Tibial nerve (tissue), 4 donors: ENCODE measurements around the gene SNRNP40. TPM values are rescaled to one million over a fixed set of nuclear protein-coding genes. Genes with fewer than 3 reads are reported as not detected.

Source experiments
- DNase-seq, 2 donors: peaks; one replicate each; pipeline ENCODE4 v3.0.0-alpha.2; 2019; ENCODE audit warnings: low spot score in 2 of 2
- H3K27ac ChIP-seq, 4 donors: fragments of 200-600 bp; sonication (generic) in 3 of 4; one replicate each; pipeline ENCODE4 v1.5.1; 2017 to 2019; ENCODE audit warnings: mild to moderate bottlenecking in 1 of 4
- H3K27me3 ChIP-seq, 2 donors: fragments of 200-600 bp; sonication (generic) in 1 of 2; one replicate each; pipeline versions ENCODE4 v1.5.1 to v1.6.0; 2017 to 2019
- H3K36me3 ChIP-seq, 3 donors: fragments of 200-600 bp; sonication (generic); one replicate each; pipeline ENCODE4 v1.5.1; 2018 to 2019
- H3K4me1 ChIP-seq, 4 donors: fragments of 200-600 bp; sonication (generic) in 3 of 4; one replicate each; pipeline ENCODE4 v1.5.1; 2017 to 2019
- H3K4me3 ChIP-seq, 4 donors: fragments of 200-600 bp; sonication (generic) in 3 of 4; one replicate each; pipeline ENCODE4 v1.5.1; 2017 to 2019; ENCODE audit warnings: mild to moderate bottlenecking in 1 of 4, moderate library complexity in 1 of 4
- H3K9me3 ChIP-seq, 4 donors: fragments of 200-600 bp; sonication (generic) in 3 of 4; one replicate each; pipeline ENCODE4 v1.5.1; 2017 to 2019
- EP300 ChIP-seq, 2 donors: sonication (generic); formaldehyde crosslinking; IDR thresholded peaks; one replicate each; pipeline ENCODE4 v1.6.1; 2017; ENCODE audit warnings: antibody characterized with exemption in 2 of 2, mild to moderate bottlenecking in 1 of 2
- POLR2A ChIP-seq, 2 donors: fragments of 450-650 bp; IDR thresholded peaks; one replicate each; pipeline ENCODE4 v1.6.1; 2017; ENCODE audit warnings: antibody characterized with exemption in 2 of 2, mild to moderate bottlenecking in 2 of 2, moderate library complexity in 2 of 2
- WGBS, 2 donors: methylation state at CpG; one replicate each; pipeline ENCODE4 v1.1.5; 2018; 5-methylcytosine and 5-hydroxymethylcytosine counted together
- total RNA-seq, 4 donors: library from RNA; depleted of rRNA; stranded (reverse); fragments of >200 nt; gene quantifications; one replicate each; pipeline ENCODE4 v1.1.0, GENCODE V29; 2016
- TF ChIP-seq, protein P1 (sequence below), 5 experiments: fragments of 200-600 bp in 3 of 5; fragments of 450-650 bp in 2 of 5; sonication (generic) in 3 of 5; IDR thresholded peaks; one replicate each; pipeline ENCODE4 v1.5.1; 2016 to 2019; ENCODE audit warnings: antibody characterized with exemption in 5 of 5, mild to moderate bottlenecking in 3 of 5, moderate library complexity in 2 of 5

The SNRNP40 gene
- total RNA-seq, 4 donors from 2014 or later: 42.8 to 57.0 (median 48.4) TPM

DNA sequence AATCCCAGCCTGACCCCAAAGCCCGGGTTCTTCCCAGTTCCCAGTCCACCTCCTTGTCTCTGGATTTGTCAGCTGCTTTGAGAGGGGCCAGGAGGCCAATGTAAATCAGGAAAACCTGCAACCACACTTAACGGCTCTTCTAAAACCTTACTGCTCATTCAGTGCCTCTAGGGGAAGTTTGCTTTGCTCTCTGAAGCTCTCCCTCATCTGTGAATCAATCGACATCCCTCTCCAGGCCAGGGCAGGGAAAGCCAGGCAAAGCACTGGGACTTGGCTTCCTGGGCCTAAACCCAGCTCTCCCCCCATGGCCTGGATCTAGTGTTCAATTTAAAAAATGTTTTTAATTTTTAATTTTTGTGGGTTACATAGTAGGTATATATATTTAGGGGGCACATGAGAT, 66.2 kb downstream of the SNRNP40 start:
- no peak overlapping the region for H3K4me3 ChIP-seq
- TF ChIP-seq POLR2A (IDR thresholded peaks at IDR 0.05) (no peak), EP300 (IDR thresholded peaks at IDR 0.05) (no peak)
- TF ChIP-seq, protein P1, sequence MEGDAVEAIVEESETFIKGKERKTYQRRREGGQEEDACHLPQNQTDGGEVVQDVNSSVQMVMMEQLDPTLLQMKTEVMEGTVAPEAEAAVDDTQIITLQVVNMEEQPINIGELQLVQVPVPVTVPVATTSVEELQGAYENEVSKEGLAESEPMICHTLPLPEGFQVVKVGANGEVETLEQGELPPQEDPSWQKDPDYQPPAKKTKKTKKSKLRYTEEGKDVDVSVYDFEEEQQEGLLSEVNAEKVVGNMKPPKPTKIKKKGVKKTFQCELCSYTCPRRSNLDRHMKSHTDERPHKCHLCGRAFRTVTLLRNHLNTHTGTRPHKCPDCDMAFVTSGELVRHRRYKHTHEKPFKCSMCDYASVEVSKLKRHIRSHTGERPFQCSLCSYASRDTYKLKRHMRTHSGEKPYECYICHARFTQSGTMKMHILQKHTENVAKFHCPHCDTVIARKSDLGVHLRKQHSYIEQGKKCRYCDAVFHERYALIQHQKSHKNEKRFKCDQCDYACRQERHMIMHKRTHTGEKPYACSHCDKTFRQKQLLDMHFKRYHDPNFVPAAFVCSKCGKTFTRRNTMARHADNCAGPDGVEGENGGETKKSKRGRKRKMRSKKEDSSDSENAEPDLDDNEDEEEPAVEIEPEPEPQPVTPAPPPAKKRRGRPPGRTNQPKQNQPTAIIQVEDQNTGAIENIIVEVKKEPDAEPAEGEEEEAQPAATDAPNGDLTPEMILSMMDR (IDR thresholded peaks at IDR 0.05): no peak
- H3K27me3 ChIP-seq: peaks cover 0 to 10% of the 10 kb centered on the region in 2 donors
- WGBS, 2 donors: 52% methylated on average over 3 of the region's 3 CpGs
- H3K4me1 ChIP-seq: no peaks in the 10 kb centered on the region
- H3K27ac ChIP-seq: no peak overlapping the region
- no peaks in the 10 kb centered on the region for H3K9me3 ChIP-seq
- DNase-seq: no peak
- H3K36me3 ChIP-seq: no peaks in the 10 kb centered on the region

- Histone ChIP-seq H3K4me3 (no peak overlapping the region), H3K9me3 (no peaks in the 10 kb centered on the region), H3K36me3 (no peaks in the 10 kb centered on the region), H3K4me1 (no peaks in the 10 kb centered on the region), H3K27me3 (no peaks in the 10 kb centered on the region), H3K27ac (no peak overlapping the region)
- DNase-seq: no peak
- TF ChIP-seq EP300 (IDR thresholded peaks at IDR 0.05): no peak
- no peak for TF ChIP-seq POLR2A (IDR thresholded peaks at IDR 0.05)
- TF ChIP-seq, protein P1 (IDR thresholded peaks at IDR 0.05): no peak
Measured at GRCh38 chr1:31228986-31229385, 67.6 kb downstream of the SNRNP40 start.

- DNase-seq: no peak
- no peak overlapping the region for H3K27ac ChIP-seq
- H3K9me3 ChIP-seq: no peaks in the 10 kb centered on the region
- no peaks in the 10 kb centered on the region for H3K27me3 ChIP-seq
- no peak overlapping the region for H3K4me3 ChIP-seq
- TF ChIP-seq EP300 (IDR thresholded peaks at IDR 0.05): no peak
- no peak for TF ChIP-seq POLR2A (IDR thresholded peaks at IDR 0.05)
- TF ChIP-seq, protein P1 (IDR thresholded peaks at IDR 0.05): no peak
- WGBS, 2 donors: 56 to 63% methylated on average over 5 of the region's 5 CpGs
- no peaks in the 10 kb centered on the region for H3K4me1 ChIP-seq
- no peaks in the 10 kb centered on the region for H3K36me3 ChIP-seq
Measured at GRCh38 chr1:31227891-31228568, 68.6 kb downstream of the SNRNP40 start.

DNA sequence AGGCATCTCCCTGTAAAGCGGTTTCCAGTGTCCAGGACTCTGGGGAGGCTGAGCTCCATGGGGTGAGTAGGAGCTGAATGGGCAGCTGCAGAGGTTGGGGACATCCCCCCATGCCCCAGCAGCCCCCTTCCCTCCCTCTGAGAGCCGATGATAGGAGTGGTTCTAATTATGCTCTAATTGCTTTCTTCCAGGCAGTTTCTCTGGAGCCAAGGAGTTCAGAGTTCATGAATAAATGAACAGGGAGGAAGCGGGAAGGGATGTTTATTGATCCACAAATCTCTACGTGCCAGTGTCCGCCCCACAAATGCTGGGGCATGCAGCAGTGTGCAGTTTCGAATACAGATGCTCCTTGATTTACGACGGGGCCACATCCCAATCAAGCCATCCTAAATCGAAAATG, 72.5 kb downstream of the SNRNP40 start:
- Histone ChIP-seq H3K4me3 (no peak overlapping the region), H3K27ac (no peak overlapping the region), H3K4me1 (no peaks in the 10 kb centered on the region), H3K27me3 (no peaks in the 10 kb centered on the region), H3K36me3 (no peaks in the 10 kb centered on the region), H3K9me3 (no peaks in the 10 kb centered on the region)
- 20 to 22% methylated on average over 9 of the region's 9 CpGs for WGBS, 2 donors
- TF ChIP-seq, protein P1 (IDR thresholded peaks at IDR 0.05): no peak
- TF ChIP-seq EP300 (IDR thresholded peaks at IDR 0.05) (no peak), POLR2A (IDR thresholded peaks at IDR 0.05) (no peak)
- DNase-seq: no peak

DNA sequence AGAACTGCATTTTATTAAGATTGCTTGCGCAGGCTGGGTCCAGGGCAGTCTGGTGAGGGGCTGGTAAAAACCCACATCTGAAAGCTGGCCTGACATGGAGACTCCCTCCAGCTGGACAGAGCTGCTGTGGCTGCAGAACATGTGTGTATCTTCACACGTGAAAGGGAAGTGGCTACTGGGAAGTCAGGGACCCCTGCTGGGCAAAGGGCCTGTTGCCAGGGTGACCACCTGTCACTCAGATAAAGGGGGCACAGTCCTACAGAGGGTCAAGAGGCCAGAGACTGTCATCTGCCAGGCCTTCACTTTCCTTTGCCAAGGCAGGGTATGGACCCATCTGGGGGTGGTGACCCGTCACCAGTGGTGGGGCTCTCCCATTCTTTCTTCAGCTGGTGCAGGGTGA, 74.4 kb downstream of the SNRNP40 start:
- 66 to 74% methylated on average over 3 of the region's 3 CpGs for WGBS, 2 donors
- Histone ChIP-seq H3K4me3 (no peak overlapping the region), H3K4me1 (no peaks in the 10 kb centered on the region), H3K9me3 (no peaks in the 10 kb centered on the region), H3K27ac (no peak overlapping the region), H3K36me3 (no peaks in the 10 kb centered on the region), H3K27me3 (no peaks in the 10 kb centered on the region)
- no peak for DNase-seq
- TF ChIP-seq POLR2A (IDR thresholded peaks at IDR 0.05): no peak
- TF ChIP-seq EP300 (IDR thresholded peaks at IDR 0.05): no peak
- TF ChIP-seq, protein P1 (IDR thresholded peaks at IDR 0.05): no peak
